K562 (cell line): ENCODE results near the gene SLC22A24. TPM values are rescaled to one million over a fixed set of nuclear protein-coding genes. Genes with fewer than 3 reads are reported as not detected.

ENCODE experiments used
- JUN ChIP-seq, 2 experiments: sonication (generic) in 1 of 2; formaldehyde crosslinking in 1 of 2; IDR thresholded peaks; 2 replicates each; pipeline versions ENCODE4 v1.6.1 to v1.8.0; 2012 to 2022; ENCODE audit warnings: borderline replicate concordance in 2 of 2, mild to moderate bottlenecking in 2 of 2, improper control_type of control experiment in 1 of 2, low read depth in 1 of 2, low read length in 1 of 2, missing genetic modification reagents in 1 of 2
- KAT2B ChIP-seq: IDR thresholded peaks from one replicate; pipeline ENCODE4 v1.6.1; 2012; ENCODE audit warnings: low read depth, mild to moderate bottlenecking, control low read depth, inconsistent platforms, low read length, moderate library complexity
- NCOA2 ChIP-seq, 2 experiments: fragments of 450-650 bp; IDR thresholded peaks; 2 replicates each; pipeline ENCODE4 v1.6.1; 2018; ENCODE audit warnings: mild to moderate bottlenecking in 2 of 2, moderate library complexity in 1 of 2; ENCODE audit not compliant: partially characterized antibody in 2 of 2
- RBM17 ChIP-seq: fragments of 200-400 bp; formaldehyde crosslinking; IDR thresholded peaks from 2 replicates; pipeline ENCODE4 v1.6.1; 2017; ENCODE audit warnings: low read depth, mild to moderate bottlenecking, low read length, borderline replicate concordance
- RBM34 ChIP-seq: fragments of 200-400 bp; formaldehyde crosslinking; IDR thresholded peaks from 2 replicates; pipeline ENCODE4 v1.6.1; 2018; ENCODE audit warnings: low read length, borderline replicate concordance; ENCODE audit not compliant: insufficient read depth
- XRCC3 ChIP-seq: fragments of 450-650 bp; IDR thresholded peaks from 2 replicates; pipeline ENCODE4 v1.6.1; 2017; ENCODE audit warnings: mild to moderate bottlenecking, moderate library complexity
- polyA plus RNA-seq, 8 experiments: library from polyadenylated mRNA; depleted of rRNA in 4 of 8; stranded (reverse) in 5 of 8; unstranded in 3 of 8; fragments of >200 nt; fragmentation: Nextera tagmentation in 2 of 8; fragmentation: Illumina TruSeq in 1 of 8; extraction: Ambion mirVana in 2 of 8; extraction: Trizol in 1 of 8; gene quantifications; 2 replicates each; pipeline versions ENCODE4 v1.2.1 to v1.2.3, GENCODE V29; 2011 to 2014; ENCODE audit warnings: inconsistent platforms in 1 of 8, missing spikeins in 1 of 8
- total RNA-seq, 7 experiments: library from RNA; depleted of rRNA in 6 of 7; stranded (reverse); fragments of >200 nt in 6 of 7; fragmentation: Illumina TruSeq in 2 of 7; extraction: Trizol in 2 of 7; gene quantifications; 2 replicates each; pipeline versions ENCODE4 v1.2.1 to v1.2.3, GENCODE V29; 2011 to 2021; ENCODE audit warnings: low replicate concordance in 1 of 7
- TF ChIP-seq, protein P1 (sequence below): fragments of 250-450 bp; sonication (Bioruptor Pico); IDR thresholded peaks from 2 replicates; pipeline ENCODE4 v1.4.0; 2020

The SLC22A24 gene
- total and polyA plus RNA-seq, 9 of the 15 experiments (the other 6 are each of a cell fraction or from before 2014, with no cell fraction given), result not detected

DNA sequence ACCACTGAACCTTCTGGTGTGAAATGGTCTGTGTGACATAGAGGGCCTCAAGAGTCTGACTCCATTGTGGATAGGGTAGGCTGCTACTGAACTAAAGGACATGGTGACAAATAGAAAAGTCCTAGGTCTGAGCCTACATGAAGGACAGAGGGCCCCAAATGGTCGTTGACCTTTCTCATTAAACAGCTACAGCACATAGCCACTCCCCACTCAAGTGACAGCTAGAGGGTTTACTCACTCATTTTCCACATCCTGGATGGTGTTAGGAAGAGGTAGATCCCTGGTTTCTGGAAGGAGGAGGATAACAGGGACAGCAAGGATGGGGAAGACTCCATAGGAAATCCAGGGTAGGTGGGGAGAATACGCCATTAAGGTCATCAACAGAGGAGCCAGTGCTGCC lies 63.3 kb downstream of the SLC22A24 start (continued):
- TF ChIP-seq, protein P1, sequence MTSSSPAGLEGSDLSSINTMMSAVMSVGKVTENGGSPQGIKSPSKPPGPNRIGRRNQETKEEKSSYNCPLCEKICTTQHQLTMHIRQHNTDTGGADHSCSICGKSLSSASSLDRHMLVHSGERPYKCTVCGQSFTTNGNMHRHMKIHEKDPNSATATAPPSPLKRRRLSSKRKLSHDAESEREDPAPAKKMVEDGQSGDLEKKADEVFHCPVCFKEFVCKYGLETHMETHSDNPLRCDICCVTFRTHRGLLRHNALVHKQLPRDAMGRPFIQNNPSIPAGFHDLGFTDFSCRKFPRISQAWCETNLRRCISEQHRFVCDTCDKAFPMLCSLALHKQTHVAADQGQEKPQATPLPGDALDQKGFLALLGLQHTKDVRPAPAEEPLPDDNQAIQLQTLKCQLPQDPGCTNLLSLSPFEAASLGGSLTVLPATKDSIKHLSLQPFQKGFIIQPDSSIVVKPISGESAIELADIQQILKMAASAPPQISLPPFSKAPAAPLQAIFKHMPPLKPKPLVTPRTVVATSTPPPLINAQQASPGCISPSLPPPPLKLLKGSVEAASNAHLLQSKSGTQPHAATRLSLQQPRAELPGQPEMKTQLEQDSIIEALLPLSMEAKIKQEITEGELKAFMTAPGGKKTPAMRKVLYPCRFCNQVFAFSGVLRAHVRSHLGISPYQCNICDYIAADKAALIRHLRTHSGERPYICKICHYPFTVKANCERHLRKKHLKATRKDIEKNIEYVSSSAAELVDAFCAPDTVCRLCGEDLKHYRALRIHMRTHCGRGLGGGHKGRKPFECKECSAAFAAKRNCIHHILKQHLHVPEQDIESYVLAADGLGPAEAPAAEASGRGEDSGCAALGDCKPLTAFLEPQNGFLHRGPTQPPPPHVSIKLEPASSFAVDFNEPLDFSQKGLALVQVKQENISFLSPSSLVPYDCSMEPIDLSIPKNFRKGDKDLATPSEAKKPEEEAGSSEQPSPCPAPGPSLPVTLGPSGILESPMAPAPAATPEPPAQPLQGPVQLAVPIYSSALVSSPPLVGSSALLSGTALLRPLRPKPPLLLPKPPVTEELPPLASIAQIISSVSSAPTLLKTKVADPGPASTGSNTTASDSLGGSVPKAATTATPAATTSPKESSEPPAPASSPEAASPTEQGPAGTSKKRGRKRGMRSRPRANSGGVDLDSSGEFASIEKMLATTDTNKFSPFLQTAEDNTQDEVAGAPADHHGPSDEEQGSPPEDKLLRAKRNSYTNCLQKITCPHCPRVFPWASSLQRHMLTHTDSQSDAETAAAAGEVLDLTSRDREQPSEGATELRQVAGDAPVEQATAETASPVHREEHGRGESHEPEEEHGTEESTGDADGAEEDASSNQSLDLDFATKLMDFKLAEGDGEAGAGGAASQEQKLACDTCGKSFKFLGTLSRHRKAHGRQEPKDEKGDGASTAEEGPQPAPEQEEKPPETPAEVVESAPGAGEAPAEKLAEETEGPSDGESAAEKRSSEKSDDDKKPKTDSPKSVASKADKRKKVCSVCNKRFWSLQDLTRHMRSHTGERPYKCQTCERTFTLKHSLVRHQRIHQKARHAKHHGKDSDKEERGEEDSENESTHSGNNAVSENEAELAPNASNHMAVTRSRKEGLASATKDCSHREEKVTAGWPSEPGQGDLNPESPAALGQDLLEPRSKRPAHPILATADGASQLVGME, result no peak
- TF ChIP-seq RBM34, result no peak
- no peak for TF ChIP-seq NCOA2 (IDR thresholded peaks at IDR 0.05; ENCODE audit: partially characterized antibody in 2 of 2)
- no peak for TF ChIP-seq XRCC3
- no peak for TF ChIP-seq JUN (IDR thresholded peaks at IDR 0.05; ENCODE audit: borderline replicate concordance, low read depth, low read length)
- TF ChIP-seq JUN (CRISPR knock-in tag; IDR thresholded peaks at IDR 0.05; ENCODE audit: borderline replicate concordance), result no peak
- no peak for TF ChIP-seq RBM17
- no peak for TF ChIP-seq KAT2B
